ENCODE data around the gene CDCA7L. TPM values are rescaled to one million over a fixed set of nuclear protein-coding genes. Genes with fewer than 3 reads are reported as not detected.

The CDCA7L gene
- total and polyA plus RNA-seq, 4 donors, result 2.2 to 22.6 (median 5.4) TPM

DNA sequence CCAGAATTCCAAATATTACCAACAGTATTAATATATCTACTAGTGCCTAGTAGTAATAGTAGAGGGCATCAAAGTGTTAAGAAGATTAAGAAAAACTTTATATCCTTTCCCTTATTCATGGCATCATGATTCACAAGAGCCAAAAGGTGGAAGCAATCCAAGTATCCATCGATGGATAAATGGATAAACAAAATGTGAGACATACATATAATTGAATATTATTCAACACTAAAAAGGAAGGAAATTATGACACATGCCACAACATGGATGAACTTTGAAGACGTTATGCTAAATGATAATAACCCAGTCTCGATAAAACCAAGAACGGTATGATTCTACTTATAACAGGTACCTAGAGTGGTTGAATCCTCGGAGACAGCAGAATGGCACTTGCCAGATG lies 23.1 kb downstream of the CDCA7L start:
- Histone ChIP-seq H3K4me1 (ENCODE audit: control insufficient read depth in 4 of 4, insufficient read depth in 4 of 4, low read length in 3 of 4) (no peaks in the 10 kb centered on the region), H3K9me3 (ENCODE audit: control insufficient read depth in 4 of 4, low read length in 3 of 4) (no peaks in the 10 kb centered on the region), H3K36me3 (ENCODE audit: control insufficient read depth in 4 of 4, insufficient read depth in 3 of 4, low read depth in 1 of 4, low read length in 3 of 4) (no peaks in the 10 kb centered on the region), H3K9ac (ENCODE audit: low read depth in 1 of 2, low read length in 2 of 2) (no peak overlapping the region), H3K27ac (ENCODE audit: low read depth in 1 of 2, low read length in 2 of 2) (no peak overlapping the region), H3K27me3 (ENCODE audit: control insufficient read depth in 4 of 4, insufficient read depth in 4 of 4, low read length in 3 of 4) (no peaks in the 10 kb centered on the region), H3K4me3 (ENCODE audit: low read depth in 1 of 3, low read length in 3 of 3) (no peak overlapping the region)
- DNase-seq (ENCODE audit: low spot score), result no peak
- WGBS, result 86% methylated on average over 5 of the region's 5 CpGs
- TF ChIP-seq GABPA (IDR thresholded peaks at IDR 0.05 in 1 of 2, conservative IDR thresholded peaks at IDR 0.05 in 1 of 2), result no peak
- TF ChIP-seq HNF4A (conservative IDR thresholded peaks at IDR 0.05), result no peak

DNA sequence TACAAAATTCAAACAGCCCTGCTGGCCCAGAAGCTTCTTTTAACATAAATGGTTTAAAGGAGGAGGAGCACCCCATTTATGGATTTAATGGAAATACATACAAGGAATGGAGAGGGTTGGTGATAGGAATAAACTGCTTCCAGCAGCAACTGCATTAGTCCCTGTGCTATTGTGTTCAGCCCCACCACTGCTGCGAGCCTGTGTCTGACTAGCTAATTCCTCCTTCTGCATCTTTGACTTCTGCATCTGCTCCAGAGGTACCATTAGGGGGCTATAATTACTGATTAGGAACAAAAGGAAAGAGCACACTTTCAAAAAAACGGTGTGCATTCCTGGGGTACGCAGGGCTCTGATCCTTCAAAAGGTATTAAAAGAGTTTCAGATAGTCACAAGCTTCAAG lies 24.8 kb downstream of the CDCA7L start:
- Histone ChIP-seq H3K4me3 (ENCODE audit: low read depth in 1 of 3, low read length in 3 of 3) (no peak overlapping the region), H3K27me3 (ENCODE audit: control insufficient read depth in 4 of 4, insufficient read depth in 4 of 4, low read length in 3 of 4) (no peaks in the 10 kb centered on the region), H3K9me3 (ENCODE audit: control insufficient read depth in 4 of 4, low read length in 3 of 4) (no peaks in the 10 kb centered on the region), H3K4me1 (ENCODE audit: control insufficient read depth in 4 of 4, insufficient read depth in 4 of 4, low read length in 3 of 4) (no peaks in the 10 kb centered on the region), H3K36me3 (ENCODE audit: control insufficient read depth in 4 of 4, insufficient read depth in 3 of 4, low read depth in 1 of 4, low read length in 3 of 4) (peaks cover 0 to 2% (median 0%) of the 10 kb centered on the region in 4 donors), H3K27ac (ENCODE audit: low read depth in 1 of 2, low read length in 2 of 2) (no peak overlapping the region), H3K9ac (ENCODE audit: low read depth in 1 of 2, low read length in 2 of 2) (no peak overlapping the region)
- 65% methylated on average over 3 of the region's 3 CpGs for WGBS
- TF ChIP-seq, protein P1, sequence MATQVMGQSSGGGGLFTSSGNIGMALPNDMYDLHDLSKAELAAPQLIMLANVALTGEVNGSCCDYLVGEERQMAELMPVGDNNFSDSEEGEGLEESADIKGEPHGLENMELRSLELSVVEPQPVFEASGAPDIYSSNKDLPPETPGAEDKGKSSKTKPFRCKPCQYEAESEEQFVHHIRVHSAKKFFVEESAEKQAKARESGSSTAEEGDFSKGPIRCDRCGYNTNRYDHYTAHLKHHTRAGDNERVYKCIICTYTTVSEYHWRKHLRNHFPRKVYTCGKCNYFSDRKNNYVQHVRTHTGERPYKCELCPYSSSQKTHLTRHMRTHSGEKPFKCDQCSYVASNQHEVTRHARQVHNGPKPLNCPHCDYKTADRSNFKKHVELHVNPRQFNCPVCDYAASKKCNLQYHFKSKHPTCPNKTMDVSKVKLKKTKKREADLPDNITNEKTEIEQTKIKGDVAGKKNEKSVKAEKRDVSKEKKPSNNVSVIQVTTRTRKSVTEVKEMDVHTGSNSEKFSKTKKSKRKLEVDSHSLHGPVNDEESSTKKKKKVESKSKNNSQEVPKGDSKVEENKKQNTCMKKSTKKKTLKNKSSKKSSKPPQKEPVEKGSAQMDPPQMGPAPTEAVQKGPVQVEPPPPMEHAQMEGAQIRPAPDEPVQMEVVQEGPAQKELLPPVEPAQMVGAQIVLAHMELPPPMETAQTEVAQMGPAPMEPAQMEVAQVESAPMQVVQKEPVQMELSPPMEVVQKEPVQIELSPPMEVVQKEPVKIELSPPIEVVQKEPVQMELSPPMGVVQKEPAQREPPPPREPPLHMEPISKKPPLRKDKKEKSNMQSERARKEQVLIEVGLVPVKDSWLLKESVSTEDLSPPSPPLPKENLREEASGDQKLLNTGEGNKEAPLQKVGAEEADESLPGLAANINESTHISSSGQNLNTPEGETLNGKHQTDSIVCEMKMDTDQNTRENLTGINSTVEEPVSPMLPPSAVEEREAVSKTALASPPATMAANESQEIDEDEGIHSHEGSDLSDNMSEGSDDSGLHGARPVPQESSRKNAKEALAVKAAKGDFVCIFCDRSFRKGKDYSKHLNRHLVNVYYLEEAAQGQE (IDR thresholded peaks at IDR 0.05), result no peak
- TF ChIP-seq, protein P2, sequence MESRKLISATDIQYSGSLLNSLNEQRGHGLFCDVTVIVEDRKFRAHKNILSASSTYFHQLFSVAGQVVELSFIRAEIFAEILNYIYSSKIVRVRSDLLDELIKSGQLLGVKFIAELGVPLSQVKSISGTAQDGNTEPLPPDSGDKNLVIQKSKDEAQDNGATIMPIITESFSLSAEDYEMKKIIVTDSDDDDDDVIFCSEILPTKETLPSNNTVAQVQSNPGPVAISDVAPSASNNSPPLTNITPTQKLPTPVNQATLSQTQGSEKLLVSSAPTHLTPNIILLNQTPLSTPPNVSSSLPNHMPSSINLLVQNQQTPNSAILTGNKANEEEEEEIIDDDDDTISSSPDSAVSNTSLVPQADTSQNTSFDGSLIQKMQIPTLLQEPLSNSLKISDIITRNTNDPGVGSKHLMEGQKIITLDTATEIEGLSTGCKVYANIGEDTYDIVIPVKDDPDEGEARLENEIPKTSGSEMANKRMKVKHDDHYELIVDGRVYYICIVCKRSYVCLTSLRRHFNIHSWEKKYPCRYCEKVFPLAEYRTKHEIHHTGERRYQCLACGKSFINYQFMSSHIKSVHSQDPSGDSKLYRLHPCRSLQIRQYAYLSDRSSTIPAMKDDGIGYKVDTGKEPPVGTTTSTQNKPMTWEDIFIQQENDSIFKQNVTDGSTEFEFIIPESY (IDR thresholded peaks at IDR 0.05), result no peak
- TF ChIP-seq HNF4A (conservative IDR thresholded peaks at IDR 0.05) (no peak), FOXA2 (IDR thresholded peaks at IDR 0.05) (no peak), EGR1 (IDR thresholded peaks at IDR 0.05; ENCODE audit: low read depth in 2 of 2) (no peak), NR2F2 (IDR thresholded peaks at IDR 0.05) (no peak), TAF1 (conservative IDR thresholded peaks at IDR 0.05) (no peak)
- TF ChIP-seq, protein P3, sequence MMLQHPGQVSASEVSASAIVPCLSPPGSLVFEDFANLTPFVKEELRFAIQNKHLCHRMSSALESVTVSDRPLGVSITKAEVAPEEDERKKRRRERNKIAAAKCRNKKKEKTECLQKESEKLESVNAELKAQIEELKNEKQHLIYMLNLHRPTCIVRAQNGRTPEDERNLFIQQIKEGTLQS (IDR thresholded peaks at IDR 0.05), result no peak
- DNase-seq (ENCODE audit: low spot score), result no peak

DNA sequence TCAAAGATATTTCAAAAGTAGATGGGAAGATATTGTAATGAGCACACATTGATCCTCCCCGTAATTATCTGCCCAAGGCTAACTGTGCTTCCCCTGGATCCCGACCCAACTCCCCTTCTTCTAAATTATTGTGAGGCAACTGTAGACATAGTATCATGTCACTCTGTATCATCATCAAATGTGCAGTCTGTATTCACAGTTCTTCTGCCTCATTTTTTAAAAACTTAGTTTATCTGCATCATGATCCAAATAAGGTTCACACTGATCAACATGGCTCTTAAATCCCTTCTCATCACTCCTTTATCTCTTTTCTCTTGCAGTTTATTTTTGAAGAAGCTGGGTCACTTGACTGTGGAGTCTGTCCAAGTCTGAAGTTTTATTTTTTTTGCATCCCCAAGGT lies 27.5 kb downstream of the CDCA7L start:
- TF ChIP-seq HNF4A (conservative IDR thresholded peaks at IDR 0.05) (no peak), YY1 (IDR thresholded peaks at IDR 0.05) (no peak)
- no peak overlapping the region for H3K27ac ChIP-seq (ENCODE audit: low read depth in 1 of 2, low read length in 2 of 2)
- 95% methylated on average over 2 of the region's 2 CpGs for WGBS
- no peak overlapping the region for H3K9ac ChIP-seq (ENCODE audit: low read depth in 1 of 2, low read length in 2 of 2)
- H3K36me3 ChIP-seq (ENCODE audit: control insufficient read depth in 4 of 4, insufficient read depth in 3 of 4, low read depth in 1 of 4, low read length in 3 of 4), result peaks cover 0 to 11% (median 3%) of the 10 kb centered on the region in 4 donors
- H3K4me1 ChIP-seq (ENCODE audit: control insufficient read depth in 4 of 4, insufficient read depth in 4 of 4, low read length in 3 of 4), result no peaks in the 10 kb centered on the region
- no peaks in the 10 kb centered on the region for H3K9me3 ChIP-seq (ENCODE audit: control insufficient read depth in 4 of 4, low read length in 3 of 4)
- H3K4me3 ChIP-seq (ENCODE audit: low read depth in 1 of 3, low read length in 3 of 3), result no peak overlapping the region
- no peaks in the 10 kb centered on the region for H3K27me3 ChIP-seq (ENCODE audit: control insufficient read depth in 4 of 4, insufficient read depth in 4 of 4, low read length in 3 of 4)
- DNase-seq (ENCODE audit: low spot score), result no peak

Data from liver (tissue), 9 donors.